K562 (cell line): ENCODE data around the gene ACSM6. TPM values are rescaled to one million over a fixed set of nuclear protein-coding genes. Genes with fewer than 3 reads are reported as not detected.

Source experiments
- ATAC-seq: fragments of 200-7000 bp; cut with Tn5 transposase; 3 replicates; pipeline ENCODE4 v1.9.1; 2020; ENCODE audit warnings: moderate library complexity
- BruUV-seq: library from RNA; stranded (reverse); fragments of 400-500 nt; replicated peaks from 2 replicates; lab custom pipeline; 2021; lab: Mats Ljungman, UMichigan
- CTCF ChIA-PET: fragments of 300-600 bp; formaldehyde crosslinking; extraction: SDS; loops from one replicate; lab custom pipeline; 2021; ENCODE audit warnings: low intra/inter-chr PET ratio; lab: Yijun Ruan, JAX
- POLR2A ChIA-PET: fragments of 300-600, 350-650 bp; sonication (Branson Sonifier 250); formaldehyde crosslinking; extraction: SDS; loops from one replicate; lab custom pipeline; 2021; ENCODE audit warnings: antibody characterized with exemption, inconsistent platforms; lab: Yijun Ruan, JAX
- DNase-seq, 4 experiments: peaks; one replicate each; pipeline versions ENCODE4 v3.0.0 to v3.0.0-alpha.2; 2011 to 2018; ENCODE audit warnings: low spot score in 3 of 4, mixed read lengths in 3 of 4; ENCODE audit errors: extremely low read depth in 1 of 4
- FAIRE-seq: peaks from 2 replicates; lab custom pipeline; 2011; peaks lifted over from hg19 to GRCh38; lab: Jason Lieb, UNC
- H2AFZ ChIP-seq: 2 replicates; pipeline ENCODE4 v1.6.0; 2011; ENCODE audit warnings: low read depth, low read length, control low read depth, inconsistent platforms
- H3K27ac ChIP-seq: fragments of 200-600 bp; 3 replicates; pipeline ENCODE4 v1.8.0; 2011; ENCODE audit warnings: low read depth, mild to moderate bottlenecking, control low read depth, inconsistent platforms, low read length, moderate library complexity, mixed read lengths; ENCODE audit errors: extremely low read depth
- H3K27me3 ChIP-seq, 2 experiments: fragments of 300-600 bp in 1 of 2; 2 replicates in 1 of 2; 3 replicates in 1 of 2; pipeline versions ENCODE4 v1.6.0 to v1.8.0; 2011; ENCODE audit warnings: inconsistent platforms in 2 of 2, low read length in 2 of 2, mild to moderate bottlenecking in 1 of 2, mixed read lengths in 1 of 2, moderate library complexity in 1 of 2; ENCODE audit not compliant: control insufficient read depth in 2 of 2, insufficient read depth in 2 of 2
- H3K36me3 ChIP-seq: fragments of 300-600 bp; 3 replicates; pipeline ENCODE4 v1.8.0; 2011; ENCODE audit warnings: mild to moderate bottlenecking, low read length, inconsistent platforms; ENCODE audit not compliant: control insufficient read depth, insufficient read depth
- H3K4me1 ChIP-seq, 2 experiments: fragments of 200-600 bp in 1 of 2; replicated peaks in 1 of 2; 2 replicates in 1 of 2; 3 replicates in 1 of 2; pipeline versions ENCODE4 v1.5.1 to v1.8.0; 2011; ENCODE audit warnings: inconsistent platforms in 2 of 2, low read length in 2 of 2, mild to moderate bottlenecking in 1 of 2, mixed read lengths in 1 of 2, moderate library complexity in 1 of 2; ENCODE audit not compliant: control insufficient read depth in 2 of 2, insufficient read depth in 2 of 2
- H3K4me2 ChIP-seq: 2 replicates; pipeline ENCODE4 v1.6.1; 2011; ENCODE audit warnings: low read length, control low read depth, inconsistent platforms, mixed read lengths; ENCODE audit not compliant: insufficient read depth
- H3K4me3 ChIP-seq: fragments of 200-600 bp; sonication (generic), shearing (Covaris generic); 2 replicates; pipeline ENCODE4 v1.5.1; 2016; ENCODE audit warnings: control low read depth, inconsistent platforms
- H3K79me2 ChIP-seq: fragments of 200-600 bp; 3 replicates; pipeline ENCODE4 v1.8.0; 2011; ENCODE audit warnings: low read length, inconsistent platforms; ENCODE audit not compliant: control insufficient read depth, insufficient read depth
- H3K9ac ChIP-seq, 2 experiments: 2 replicates each; pipeline versions ENCODE4 v1.6.0 to v1.6.1; 2011; ENCODE audit warnings: low read depth in 2 of 2, low read length in 2 of 2, control low read depth in 1 of 2, inconsistent platforms in 1 of 2, mild to moderate bottlenecking in 1 of 2, mixed read lengths in 1 of 2; ENCODE audit not compliant: insufficient read depth in 1 of 2
- H3K9me1 ChIP-seq: one replicate; pipeline ENCODE4 v1.6.0; 2011; ENCODE audit warnings: inconsistent platforms, mild to moderate bottlenecking, low read length, moderate library complexity; ENCODE audit not compliant: control insufficient read depth, insufficient read depth
- H3K9me3 ChIP-seq: replicated peaks from 2 replicates; pipeline ENCODE4 v1.5.1; 2011; ENCODE audit warnings: low read depth, low read length, inconsistent platforms; ENCODE audit not compliant: control insufficient read depth, insufficient read depth
- H4K20me1 ChIP-seq: replicated peaks from 2 replicates; pipeline ENCODE4 v1.6.1; 2011; ENCODE audit warnings: low read length, inconsistent platforms, mixed read lengths; ENCODE audit not compliant: control insufficient read depth, insufficient read depth
- CCAR2 ChIP-seq: fragments of 200-400 bp; formaldehyde crosslinking; IDR thresholded peaks from 2 replicates; pipeline ENCODE4 v1.6.1; 2017; ENCODE audit warnings: mild to moderate bottlenecking, low read depth, low read length
- FOXM1 ChIP-seq, 2 experiments: fragments of 450-650 bp in 1 of 2; sonication (generic) in 1 of 2; formaldehyde crosslinking in 1 of 2; IDR thresholded peaks; 2 replicates each; pipeline versions ENCODE4 v1.6.1 to v1.9.0; 2017 to 2022; ENCODE audit warnings: low read depth in 2 of 2, mild to moderate bottlenecking in 2 of 2, missing genetic modification reagents in 1 of 2, moderate library complexity in 1 of 2
- ILK ChIP-seq: fragments of 450-650 bp; IDR thresholded peaks from 2 replicates; pipeline ENCODE4 v1.6.1; 2016; ENCODE audit warnings: missing genetic modification characterization, low read depth, mild to moderate bottlenecking, missing compliant biosample characterization, moderate library complexity, borderline replicate concordance
- KLF10 ChIP-seq: fragments of 250-450 bp; sonication (Bioruptor Pico); IDR thresholded peaks from 2 replicates; pipeline ENCODE4 v1.6.1; 2021; ENCODE audit warnings: matching md5 sums
- PHB ChIP-seq: fragments of 250-450 bp; sonication (Bioruptor Pico); IDR thresholded peaks from 2 replicates; pipeline ENCODE4 v1.5.0; 2021
- YY1 ChIP-seq, 3 experiments: IDR thresholded peaks; 2 replicates each; pipeline ENCODE4 v1.6.1; 2011; ENCODE audit warnings: low read length in 2 of 3, mild to moderate bottlenecking in 2 of 3, moderate library complexity in 2 of 3, borderline replicate concordance in 1 of 3, control low read depth in 1 of 3, low read depth in 1 of 3; ENCODE audit not compliant: insufficient read depth in 3 of 3, insufficient replicate concordance in 2 of 3, control insufficient read depth in 1 of 3, insufficient read length in 1 of 3; ENCODE audit errors: extremely low read depth in 1 of 3
- ZKSCAN3 ChIP-seq: fragments of 250-450 bp; sonication (Bioruptor Pico); IDR thresholded peaks from 2 replicates; pipeline ENCODE4 v1.4.0; 2020
- ZNF12 ChIP-seq: sonication (generic); formaldehyde crosslinking; IDR thresholded peaks from 2 replicates; pipeline ENCODE4 v1.4.0; 2020; ENCODE audit warnings: mild to moderate bottlenecking, missing genetic modification reagents
- ZNF24 ChIP-seq: fragments of 450-650 bp; IDR thresholded peaks from 2 replicates; pipeline ENCODE4 v1.6.1; 2016
- WGBS: fragments of 100-300 bp; shearing (Covaris generic); methylation state at CpG from one replicate; pipeline ENCODE4 v1.1.6; 2016; ENCODE audit warnings: low coverage, mixed read lengths; ENCODE audit not compliant: insufficient coverage; ENCODE audit errors: missing lambda C conversion rate; 5-methylcytosine and 5-hydroxymethylcytosine counted together
- in situ Hi-C: fragments of 300-500 bp; cut with MboI; formaldehyde crosslinking; loops from 4 replicates; pipeline ENCODE4 v1.15.0; 2018; ENCODE audit warnings: inconsistent platforms, mixed read lengths
- intact Hi-C: fragments of 100-400 bp; cut with micrococcal nuclease; formaldehyde crosslinking; loops from 2 replicates; pipeline ENCODE4 v1.14.2; 2022
- polyA plus RNA-seq, 8 experiments: library from polyadenylated mRNA; depleted of rRNA in 4 of 8; stranded (reverse) in 5 of 8; unstranded in 3 of 8; fragments of >200 nt; fragmentation: Nextera tagmentation in 2 of 8; fragmentation: Illumina TruSeq in 1 of 8; extraction: Ambion mirVana in 2 of 8; extraction: Trizol in 1 of 8; gene quantifications; 2 replicates each; pipeline versions ENCODE4 v1.2.1 to v1.2.3, GENCODE V29; 2011 to 2014; ENCODE audit warnings: inconsistent platforms in 1 of 8, missing spikeins in 1 of 8
- total RNA-seq, 7 experiments: library from RNA; depleted of rRNA in 6 of 7; stranded (reverse); fragments of >200 nt in 6 of 7; fragmentation: Illumina TruSeq in 2 of 7; extraction: Trizol in 2 of 7; gene quantifications; 2 replicates each; pipeline versions ENCODE4 v1.2.1 to v1.2.3, GENCODE V29; 2011 to 2021; ENCODE audit warnings: low replicate concordance in 1 of 7
- TF ChIP-seq, protein P1 (sequence below): fragments of 450-650 bp; formaldehyde crosslinking; IDR thresholded peaks from 2 replicates; pipeline ENCODE4 v1.4.0; 2020; ENCODE audit warnings: mild to moderate bottlenecking
- TF ChIP-seq, protein P2 (sequence below), 2 experiments: IDR thresholded peaks in 1 of 2; conservative IDR thresholded peaks in 1 of 2; 2 replicates each; pipeline ENCODE4 v1.6.1; 2016; ENCODE audit warnings: low read depth in 2 of 2, mild to moderate bottlenecking in 1 of 2, missing compliant biosample characterization in 1 of 2, missing genetic modification characterization in 1 of 2, moderate library complexity in 1 of 2
- TF ChIP-seq, protein P3 (sequence below), 2 experiments: IDR thresholded peaks; 2 replicates each; pipeline ENCODE4 v1.6.1; 2012; ENCODE audit warnings: improper control_type of control experiment in 2 of 2, low read depth in 2 of 2, low read length in 2 of 2, borderline replicate concordance in 1 of 2

The ACSM6 gene
- total and polyA plus RNA-seq, 9 of the 15 experiments (the other 6 are each of a cell fraction or from before 2014, with no cell fraction given): not detected

DNA sequence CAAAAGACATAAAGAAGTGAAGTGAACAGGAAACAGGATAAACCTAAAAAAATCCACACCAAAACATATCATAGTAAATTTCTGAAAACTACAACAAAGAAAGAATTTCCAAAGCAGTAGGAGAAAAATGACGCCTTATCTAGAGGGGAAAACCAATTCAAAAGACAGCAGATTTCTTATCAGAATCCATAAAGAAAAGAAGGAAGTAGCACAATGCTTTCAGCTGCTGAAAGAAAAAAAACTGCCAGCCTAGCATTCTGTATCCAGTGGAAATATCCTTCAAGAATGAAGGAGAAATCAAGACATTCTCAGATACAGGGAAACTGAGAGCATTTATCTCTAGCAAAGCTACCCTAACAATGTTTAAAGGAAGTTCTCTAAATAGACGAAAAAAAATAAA is 59.0 kb downstream of the ACSM6 start (continued):
- TF ChIP-seq, protein P1, sequence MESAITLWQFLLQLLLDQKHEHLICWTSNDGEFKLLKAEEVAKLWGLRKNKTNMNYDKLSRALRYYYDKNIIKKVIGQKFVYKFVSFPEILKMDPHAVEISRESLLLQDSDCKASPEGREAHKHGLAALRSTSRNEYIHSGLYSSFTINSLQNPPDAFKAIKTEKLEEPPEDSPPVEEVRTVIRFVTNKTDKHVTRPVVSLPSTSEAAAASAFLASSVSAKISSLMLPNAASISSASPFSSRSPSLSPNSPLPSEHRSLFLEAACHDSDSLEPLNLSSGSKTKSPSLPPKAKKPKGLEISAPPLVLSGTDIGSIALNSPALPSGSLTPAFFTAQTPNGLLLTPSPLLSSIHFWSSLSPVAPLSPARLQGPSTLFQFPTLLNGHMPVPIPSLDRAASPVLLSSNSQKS: no peak

- peaks cover 24% of the 10 kb centered on the region; the same call in 2 of the 3 replicates for H3K79me2 ChIP-seq
- TF ChIP-seq ZNF24 (no peak), ZNF12 (CRISPR knock-in tag) (no peak), PHB (no peak), KLF10 (CRISPR knock-in tag) (no peak), ZKSCAN3 (CRISPR knock-in tag) (no peak), YY1 (IDR thresholded peaks at IDR 0.05; ENCODE audit: borderline replicate concordance in 1 of 3, control insufficient read depth in 1 of 3, extremely low read depth in 1 of 3, insufficient read depth in 3 of 3, insufficient read length in 1 of 3, insufficient replicate concordance in 2 of 3, low read depth in 1 of 3, low read length in 2 of 3) (no peak), CCAR2 (no peak), FOXM1 (IDR thresholded peaks at IDR 0.05; ENCODE audit: low read depth) (no peak), FOXM1 (CRISPR knock-in tag; IDR thresholded peaks at IDR 0.05; ENCODE audit: low read depth) (no peak), ILK (tag) (no peak)
- TF ChIP-seq, protein P2, sequence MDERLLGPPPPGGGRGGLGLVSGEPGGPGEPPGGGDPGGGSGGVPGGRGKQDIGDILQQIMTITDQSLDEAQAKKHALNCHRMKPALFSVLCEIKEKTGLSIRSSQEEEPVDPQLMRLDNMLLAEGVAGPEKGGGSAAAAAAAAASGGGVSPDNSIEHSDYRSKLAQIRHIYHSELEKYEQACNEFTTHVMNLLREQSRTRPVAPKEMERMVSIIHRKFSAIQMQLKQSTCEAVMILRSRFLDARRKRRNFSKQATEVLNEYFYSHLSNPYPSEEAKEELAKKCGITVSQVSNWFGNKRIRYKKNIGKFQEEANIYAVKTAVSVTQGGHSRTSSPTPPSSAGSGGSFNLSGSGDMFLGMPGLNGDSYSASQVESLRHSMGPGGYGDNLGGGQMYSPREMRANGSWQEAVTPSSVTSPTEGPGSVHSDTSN (CRISPR knock-in tag; IDR thresholded peaks at IDR 0.05; ENCODE audit: low read depth): no peak
- TF ChIP-seq, protein P2 (tag; conservative IDR thresholded peaks at IDR 0.05; ENCODE audit: low read depth): no peak
- TF ChIP-seq, protein P3, sequence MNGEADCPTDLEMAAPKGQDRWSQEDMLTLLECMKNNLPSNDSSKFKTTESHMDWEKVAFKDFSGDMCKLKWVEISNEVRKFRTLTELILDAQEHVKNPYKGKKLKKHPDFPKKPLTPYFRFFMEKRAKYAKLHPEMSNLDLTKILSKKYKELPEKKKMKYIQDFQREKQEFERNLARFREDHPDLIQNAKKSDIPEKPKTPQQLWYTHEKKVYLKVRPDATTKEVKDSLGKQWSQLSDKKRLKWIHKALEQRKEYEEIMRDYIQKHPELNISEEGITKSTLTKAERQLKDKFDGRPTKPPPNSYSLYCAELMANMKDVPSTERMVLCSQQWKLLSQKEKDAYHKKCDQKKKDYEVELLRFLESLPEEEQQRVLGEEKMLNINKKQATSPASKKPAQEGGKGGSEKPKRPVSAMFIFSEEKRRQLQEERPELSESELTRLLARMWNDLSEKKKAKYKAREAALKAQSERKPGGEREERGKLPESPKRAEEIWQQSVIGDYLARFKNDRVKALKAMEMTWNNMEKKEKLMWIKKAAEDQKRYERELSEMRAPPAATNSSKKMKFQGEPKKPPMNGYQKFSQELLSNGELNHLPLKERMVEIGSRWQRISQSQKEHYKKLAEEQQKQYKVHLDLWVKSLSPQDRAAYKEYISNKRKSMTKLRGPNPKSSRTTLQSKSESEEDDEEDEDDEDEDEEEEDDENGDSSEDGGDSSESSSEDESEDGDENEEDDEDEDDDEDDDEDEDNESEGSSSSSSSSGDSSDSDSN (IDR thresholded peaks at IDR 0.05; ENCODE audit: borderline replicate concordance in 1 of 2, low read depth in 2 of 2, low read length in 2 of 2): no peak
- no peak for DNase-seq
- no peaks in the 10 kb centered on the region for H4K20me1 ChIP-seq
- in situ Hi-C loops (loop anchor here (5.0 kb wide), 1 partner anchor 109 kb away; no protein-coding TSS in a partner anchor), intact Hi-C loops (no loop called here)
- H3K9me3 ChIP-seq: no peaks in the 10 kb centered on the region
- H3K36me3 ChIP-seq: peaks cover 34% of the 10 kb centered on the region; the same call in 2 of the 3 replicates
- 74% methylated on average over 2 of the region's 2 CpGs for WGBS
- no peak overlapping the region for H3K4me3 ChIP-seq
- peaks cover 3% of the 10 kb centered on the region for H3K9me1 ChIP-seq
- H2AFZ ChIP-seq: no peak overlapping the region
- no peak for ATAC-seq
- H3K4me2 ChIP-seq: no peak overlapping the region
- peaks cover 0 to 3% of the 10 kb centered on the region in 2 experiments; a peak in 1 of 5 replicates for H3K4me1 ChIP-seq
- no TSS peak for BruUV-seq
- no peak for FAIRE-seq
- CTCF ChIA-PET: no interaction called here
- no peak overlapping the region for H3K27ac ChIP-seq
- no peaks in the 10 kb centered on the region for H3K27me3 ChIP-seq
- POLR2A ChIA-PET: no interaction called here
- no peak overlapping the region for H3K9ac ChIP-seq
Measured at GRCh38 chr10:95253686-95254085, 59.6 kb downstream of the ACSM6 start.
